DLD1 (cell line): ENCODE results near the gene PRDX1.

ENCODE experiments used
- in situ Hi-C: cut with HindIII; loops from 2 replicates; pipeline ENCODE4 v1.10.0; 2017; ENCODE audit warnings: low sequenced_read_pairs

The PRDX1 gene

GRCh38 chr1:45521413-45522323, at the start of gene PRDX1:
Gene PRDX1, minus strand, starts transcription at chr1:45521884. Its CDS starts 2,841 bp downstream, at chr1:45519043.
- in situ Hi-C loops, result no loop called here

DNA sequence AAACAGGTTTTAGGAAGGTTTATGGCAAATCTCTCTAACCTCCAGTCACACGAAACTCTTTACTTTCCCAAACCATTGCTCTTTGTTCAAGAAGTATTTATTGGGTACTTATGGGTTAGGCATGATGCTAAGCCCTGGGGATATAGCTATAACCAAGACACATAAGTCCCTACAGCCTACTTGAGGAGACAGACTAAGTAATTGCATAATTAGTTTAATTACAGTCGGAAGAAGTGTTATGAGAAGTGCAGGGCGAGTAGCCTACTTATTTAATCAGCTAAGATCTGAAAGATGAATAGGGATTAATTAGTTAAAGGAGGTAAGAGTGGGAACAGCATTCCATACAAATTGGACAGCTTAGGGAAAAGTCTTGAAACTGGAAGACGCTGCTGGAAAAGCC, 48.9 kb upstream of the PRDX1 start:
- in situ Hi-C loops, result no loop called here

DNA sequence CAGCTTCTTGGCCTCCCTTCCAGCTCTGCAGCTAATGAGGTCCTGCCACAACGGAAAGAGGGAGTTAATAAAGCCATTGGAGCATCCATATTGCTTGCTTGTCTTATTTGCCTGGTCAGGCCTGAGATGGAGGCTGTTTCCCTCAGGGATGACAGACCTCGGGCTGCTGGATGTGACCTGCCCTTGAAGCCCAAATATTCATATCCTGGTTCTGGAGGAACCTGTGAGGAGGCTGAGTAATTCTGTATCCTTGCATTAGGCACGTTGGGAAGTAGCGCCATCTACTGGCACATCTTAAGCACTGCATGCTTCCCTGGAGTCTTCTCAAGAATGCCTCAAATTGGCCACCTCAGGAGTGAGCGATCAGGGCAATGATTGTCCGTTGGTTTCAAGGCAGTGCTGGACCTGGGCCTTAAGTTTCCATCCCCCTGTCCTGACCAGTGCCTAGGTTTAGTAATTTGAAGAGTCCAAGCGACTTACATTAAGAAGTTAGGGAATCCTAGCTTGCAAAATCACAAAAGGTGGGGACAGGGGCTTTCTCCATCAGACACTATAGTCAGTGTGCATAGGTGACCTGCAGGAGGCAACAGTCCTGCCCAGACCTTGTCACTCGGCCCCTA, 48.4 kb upstream of the PRDX1 start:
- in situ Hi-C loops, result no loop called here

DNA sequence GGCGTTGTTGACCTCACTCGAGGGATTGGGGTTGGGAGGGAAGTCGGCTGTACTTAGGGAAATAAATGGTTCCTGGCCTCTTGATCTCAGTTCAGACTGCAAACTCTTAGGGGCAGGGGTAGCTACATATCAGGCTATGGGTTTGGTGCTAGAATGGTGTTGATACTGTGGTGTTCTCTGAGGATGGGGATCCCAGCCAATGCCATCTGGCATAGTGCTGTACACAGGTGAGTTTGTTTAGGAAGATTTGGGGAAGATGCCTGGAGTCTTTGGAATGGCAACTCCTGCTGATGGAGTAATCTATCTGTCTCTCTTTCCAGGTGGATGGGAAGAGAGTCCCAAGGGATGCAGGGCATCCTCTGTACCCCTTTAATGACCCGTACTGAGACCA, 47.9 kb upstream of the PRDX1 start:
- in situ Hi-C loops, result no loop called here

DNA sequence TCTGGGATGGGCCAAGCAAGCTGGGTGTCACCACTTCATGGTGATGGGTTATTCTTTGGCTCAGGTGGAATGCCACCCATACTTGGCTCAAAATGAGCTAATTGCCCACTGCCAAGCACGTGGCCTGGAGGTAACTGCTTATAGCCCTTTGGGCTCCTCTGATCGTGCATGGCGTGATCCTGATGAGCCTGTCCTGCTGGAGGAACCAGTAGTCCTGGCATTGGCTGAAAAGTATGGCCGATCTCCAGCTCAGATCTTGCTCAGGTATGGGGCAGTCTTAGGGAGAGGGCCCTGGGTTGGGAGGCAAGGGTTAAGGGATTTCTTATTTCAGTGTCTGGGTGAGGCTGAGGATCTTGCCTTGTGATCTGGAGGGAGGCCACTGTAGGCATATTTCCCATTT, 46.7 kb upstream of the PRDX1 start:
- in situ Hi-C loops, result no loop called here

DNA sequence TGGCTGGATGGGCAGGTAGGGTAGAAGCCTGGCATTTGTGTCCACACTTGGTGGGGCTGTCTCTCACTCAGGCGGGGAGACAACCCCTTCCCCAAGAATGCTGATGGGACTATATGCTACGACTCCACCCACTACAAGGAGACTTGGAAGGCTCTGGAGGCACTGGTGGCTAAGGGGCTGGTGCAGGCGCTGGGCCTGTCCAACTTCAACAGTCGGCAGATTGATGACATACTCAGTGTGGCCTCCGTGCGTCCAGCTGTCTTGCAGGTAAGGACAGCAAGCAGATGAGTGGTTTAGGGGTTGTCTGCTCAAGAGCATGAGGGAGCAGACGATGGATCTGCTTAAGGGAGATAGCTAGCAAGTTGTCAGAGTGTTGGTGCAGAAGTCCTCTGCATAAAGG, 46.2 kb upstream of the PRDX1 start:
- in situ Hi-C loops, result no loop called here

GRCh38 chr1:45566722-45567121, 45.0 kb upstream of the PRDX1 start:
- in situ Hi-C loops, result no loop called here

GRCh38 chr1:45563843-45564242, 42.2 kb upstream of the PRDX1 start:
- in situ Hi-C loops, result no loop called here

DNA sequence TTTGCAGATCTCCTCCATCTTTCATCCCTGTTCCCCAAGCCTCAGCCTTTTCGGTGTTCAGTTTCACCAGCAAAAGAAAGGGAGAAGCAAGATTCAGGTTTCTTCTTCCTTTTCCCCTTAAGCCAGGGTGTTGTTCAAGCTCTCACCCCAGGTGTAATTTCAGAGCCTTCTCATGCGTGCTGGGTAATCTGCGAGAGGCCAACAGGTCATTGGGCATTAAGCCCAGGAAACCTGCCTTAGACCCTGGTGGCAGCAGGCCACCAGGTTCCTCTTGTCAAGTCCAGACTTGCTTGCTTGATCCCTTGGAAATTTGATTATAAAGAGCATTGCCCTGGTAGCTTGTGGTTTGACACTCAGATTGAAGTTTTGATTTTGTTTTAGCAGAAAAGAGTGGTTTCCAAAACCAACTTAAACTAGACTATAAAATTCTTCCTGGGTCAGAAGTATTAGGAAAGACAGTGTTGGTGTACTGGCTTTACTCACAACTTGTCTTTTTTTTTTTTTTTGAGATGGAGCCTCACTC, 35.8 kb upstream of the PRDX1 start:
- in situ Hi-C loops, result no loop called here

GRCh38 chr1:45554198-45554597, 32.5 kb upstream of the PRDX1 start:
- in situ Hi-C loops, result no loop called here

DNA sequence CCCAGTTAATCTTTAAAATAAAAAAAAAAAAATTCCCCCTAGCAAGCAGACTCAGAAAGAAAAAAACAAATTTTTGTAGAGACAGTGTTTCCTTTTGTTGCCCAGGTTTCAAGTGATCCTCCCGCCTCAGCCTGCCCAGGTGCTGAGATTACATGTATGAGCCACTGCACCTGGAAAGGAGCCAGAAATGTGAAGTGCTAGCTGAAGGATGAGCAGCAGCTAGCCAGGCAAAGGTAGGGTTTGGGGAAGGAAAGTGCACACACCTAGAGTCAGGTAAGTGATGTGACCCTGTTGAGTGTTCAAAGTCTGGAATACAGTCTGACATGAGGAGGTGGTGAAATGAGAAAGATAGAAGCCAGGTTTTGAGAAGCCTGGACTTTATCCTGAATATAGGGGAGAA, 30.6 kb upstream of the PRDX1 start:
- in situ Hi-C loops, result no loop called here

DNA sequence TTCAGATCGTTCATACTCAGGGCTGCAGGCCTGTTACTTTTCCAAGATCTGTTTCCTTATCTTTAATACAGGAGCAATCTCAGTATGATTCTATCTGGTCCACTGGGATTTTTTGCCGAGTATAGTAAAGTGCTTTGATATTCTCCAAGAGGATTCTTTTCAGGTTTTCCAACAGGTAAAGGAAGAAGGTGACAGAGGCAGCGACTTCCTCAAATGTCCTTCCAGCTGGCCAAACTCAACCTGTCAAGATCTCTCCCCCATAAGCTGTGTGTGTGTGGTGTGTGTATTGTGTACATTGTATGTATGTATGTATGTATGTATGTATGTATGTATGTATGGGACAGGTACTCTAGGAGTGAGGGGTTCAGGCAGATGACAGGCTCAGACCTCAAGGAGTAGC, 30.0 kb upstream of the PRDX1 start:
- in situ Hi-C loops, result no loop called here

DNA sequence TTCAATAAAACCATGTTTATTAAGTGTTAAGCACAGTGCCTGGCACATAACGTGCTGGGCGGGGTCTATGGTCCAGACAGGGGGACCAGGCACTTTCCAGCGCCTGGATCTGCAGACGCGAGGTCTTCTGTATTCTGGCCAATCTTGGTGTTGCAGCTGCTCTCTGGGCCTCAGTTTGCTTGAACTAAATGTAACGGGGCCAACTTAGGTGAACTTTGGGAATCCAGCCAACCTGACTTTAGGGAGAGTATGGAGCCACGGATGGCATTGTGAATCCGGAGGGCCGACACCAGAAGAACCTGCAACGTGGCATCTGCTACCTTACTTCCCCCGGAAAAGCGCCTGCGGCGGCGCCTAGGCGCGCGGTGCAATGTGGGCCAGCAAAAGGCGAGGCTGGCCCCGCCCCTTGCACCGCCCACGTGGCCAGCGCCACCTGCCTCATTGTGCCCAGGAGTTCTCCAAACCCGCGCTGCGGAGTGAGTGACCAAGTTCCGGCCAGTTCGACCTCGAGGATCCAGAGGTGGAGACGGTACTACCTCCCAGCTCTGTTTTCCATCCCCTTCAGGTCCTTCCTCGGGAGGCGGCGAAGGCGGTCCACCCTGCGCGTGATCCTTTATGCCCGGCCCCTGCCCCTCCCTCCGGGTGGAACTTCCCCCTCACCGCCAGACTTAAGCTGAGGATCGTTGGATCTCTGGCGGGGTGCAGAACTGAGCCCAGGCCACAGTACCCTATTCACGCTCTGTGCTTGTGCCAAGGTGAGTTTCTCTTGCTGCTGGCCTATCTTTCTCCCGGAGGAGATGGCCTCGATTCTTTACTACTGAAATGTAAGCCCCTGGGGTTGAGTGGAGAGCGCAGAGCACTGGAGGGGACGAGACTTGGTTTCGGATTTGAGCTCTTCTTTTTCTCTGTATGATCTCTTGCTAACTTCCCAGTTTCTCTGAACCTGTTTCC, 29.0 kb upstream of the PRDX1 start, which contains the start of gene AKR1A1:
Gene AKR1A1, plus strand, starts transcription at position 426 of the 951 bp plus-strand sequence. CDS start 10,969 bp downstream, outside the sequence.
- in situ Hi-C loops, result no loop called here

DNA sequence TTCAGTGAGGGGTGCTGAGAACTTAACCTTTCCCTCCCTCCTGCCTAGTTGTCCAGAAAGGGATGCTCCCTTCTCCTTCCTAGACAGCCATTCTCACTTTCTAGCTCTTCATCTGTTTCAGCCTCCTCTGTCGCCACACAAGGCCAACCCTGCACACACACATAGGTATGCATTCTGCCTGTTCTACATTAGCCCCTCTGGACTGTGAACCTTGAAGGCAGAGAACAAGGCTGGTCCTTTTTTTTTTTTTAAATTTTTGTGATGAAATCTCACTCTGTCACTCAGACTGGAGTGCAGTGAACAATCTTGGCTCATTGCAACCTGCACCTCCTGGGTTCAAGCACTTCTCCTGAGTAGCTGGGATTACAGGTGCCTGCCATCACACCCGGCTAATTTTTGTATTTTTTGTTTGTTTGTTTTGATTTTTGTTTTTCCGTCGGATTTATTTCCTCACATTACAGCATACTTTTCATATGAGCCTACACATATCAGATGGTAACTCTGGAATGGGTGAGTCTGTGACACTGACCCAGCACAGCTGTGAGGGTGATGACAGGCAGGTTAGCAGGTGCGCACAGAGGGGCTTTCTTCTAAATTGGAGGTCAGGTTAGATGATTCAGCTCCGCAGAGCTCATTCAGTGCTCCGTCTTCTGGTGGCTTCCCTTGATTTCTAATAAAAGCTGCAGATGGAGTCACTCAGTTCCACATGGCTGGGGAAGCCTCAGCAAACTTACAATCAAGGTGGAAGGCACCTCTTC, 24.0 kb upstream of the PRDX1 start:
- in situ Hi-C loops, result no loop called here

DNA sequence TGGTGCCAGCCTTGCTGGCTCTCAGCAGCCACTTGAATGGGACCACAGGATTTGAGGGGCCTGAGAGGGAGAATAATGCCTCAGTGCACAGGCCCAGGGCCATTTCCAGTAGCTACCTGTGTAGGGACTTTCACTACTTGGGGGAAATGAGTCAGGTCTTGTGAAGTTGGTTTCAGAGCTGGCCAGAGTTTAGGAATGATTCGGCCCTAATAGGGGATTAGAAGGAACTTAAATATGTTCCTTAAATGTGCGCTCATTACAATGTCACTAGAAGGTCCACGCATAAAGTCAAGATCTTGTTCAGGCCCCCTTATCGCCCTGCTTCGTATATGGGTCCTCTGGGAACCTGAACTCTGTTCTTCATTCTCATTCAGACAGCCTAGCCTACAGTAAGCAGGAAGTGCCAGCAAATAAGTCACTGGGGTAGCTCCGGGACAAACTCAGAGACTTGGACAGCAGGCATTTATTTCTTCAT, 23.4 kb upstream of the PRDX1 start:
- in situ Hi-C loops, result no loop called here

- in situ Hi-C loops, result no loop called here
Measured at GRCh38 chr1:45544530-45544929, 22.8 kb upstream of the PRDX1 start.

- in situ Hi-C loops, result no loop called here
Measured at GRCh38 chr1:45543581-45544417, 22.1 kb upstream of the PRDX1 start.

- in situ Hi-C loops, result no loop called here
Measured at GRCh38 chr1:45542591-45542990, 20.9 kb upstream of the PRDX1 start.

DNA sequence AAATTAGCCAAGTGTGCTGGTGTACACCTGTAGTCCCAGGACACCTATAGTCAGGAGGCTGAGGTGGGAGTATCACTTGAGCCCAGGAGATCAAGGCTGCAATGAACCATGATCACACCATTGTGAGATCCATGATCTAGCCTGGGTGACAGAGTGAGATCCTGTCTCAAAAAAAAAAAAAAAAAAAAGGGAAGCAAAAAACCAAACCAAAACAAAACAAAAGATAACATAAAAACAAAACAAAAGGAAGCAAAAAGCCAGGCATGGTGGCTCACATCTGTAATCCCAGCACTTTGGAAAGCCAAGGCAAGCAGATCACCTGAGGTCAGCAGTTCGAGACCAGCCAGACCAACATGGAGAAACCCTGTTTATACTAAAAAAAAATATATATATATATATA, 19.5 kb upstream of the PRDX1 start:
- in situ Hi-C loops, result no loop called here
